SK-N-SH (cell line): ENCODE measurements around the gene CDH2.

Source experiments
- EP300 ChIP-seq, 2 experiments: IDR thresholded peaks; 2 replicates each; pipeline versions ENCODE4 v1.4.0 to v1.6.1; 2012; ENCODE audit warnings: borderline replicate concordance in 1 of 2, low read depth in 1 of 2, low read length in 1 of 2
- JUND ChIP-seq: IDR thresholded peaks from 2 replicates; pipeline ENCODE4 v1.4.0; 2012
- NRF1 ChIP-seq: IDR thresholded peaks from 2 replicates; pipeline ENCODE4 v1.6.1; 2012; ENCODE audit warnings: low read depth, mild to moderate bottlenecking, low read length
- POLR2AphosphoS5 ChIP-seq: IDR thresholded peaks from 2 replicates; pipeline ENCODE4 v1.6.1; 2012; ENCODE audit warnings: low read depth, low read length
- SMC3 ChIP-seq: IDR thresholded peaks from 2 replicates; pipeline ENCODE4 v1.6.1; 2012; ENCODE audit warnings: low read depth, low read length, improper control_type of control experiment
- YY1 ChIP-seq: IDR thresholded peaks from 2 replicates; pipeline ENCODE4 v1.4.0; 2012; ENCODE audit warnings: low read depth, mild to moderate bottlenecking
- TF ChIP-seq, protein P1 (sequence below): fragments of 200-600 bp; sonication (generic); IDR thresholded peaks from 2 replicates; pipeline ENCODE4 v1.6.1; 2017; ENCODE audit warnings: antibody characterized with exemption, mild to moderate bottlenecking, moderate library complexity

DNA sequence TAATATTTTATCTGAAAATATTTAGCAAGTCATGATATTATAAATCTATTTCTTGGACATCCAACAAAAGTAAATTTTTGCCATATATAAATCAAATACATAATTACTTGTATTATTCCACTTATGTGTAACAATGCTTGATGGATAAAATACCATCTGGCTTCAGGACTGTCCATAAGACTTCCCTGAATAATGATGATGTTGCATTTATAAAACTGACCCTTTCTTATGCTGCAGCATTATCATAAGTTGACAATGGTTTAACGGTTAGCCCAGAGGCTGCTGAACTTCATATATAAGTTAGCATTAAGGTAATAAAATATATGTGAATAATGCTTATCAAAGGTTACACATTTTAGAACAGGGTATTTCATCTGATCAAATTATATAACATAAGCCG lies 95.4 kb downstream of the CDH2 start:
- no peak for TF ChIP-seq POLR2AphosphoS5
- TF ChIP-seq, protein P1, sequence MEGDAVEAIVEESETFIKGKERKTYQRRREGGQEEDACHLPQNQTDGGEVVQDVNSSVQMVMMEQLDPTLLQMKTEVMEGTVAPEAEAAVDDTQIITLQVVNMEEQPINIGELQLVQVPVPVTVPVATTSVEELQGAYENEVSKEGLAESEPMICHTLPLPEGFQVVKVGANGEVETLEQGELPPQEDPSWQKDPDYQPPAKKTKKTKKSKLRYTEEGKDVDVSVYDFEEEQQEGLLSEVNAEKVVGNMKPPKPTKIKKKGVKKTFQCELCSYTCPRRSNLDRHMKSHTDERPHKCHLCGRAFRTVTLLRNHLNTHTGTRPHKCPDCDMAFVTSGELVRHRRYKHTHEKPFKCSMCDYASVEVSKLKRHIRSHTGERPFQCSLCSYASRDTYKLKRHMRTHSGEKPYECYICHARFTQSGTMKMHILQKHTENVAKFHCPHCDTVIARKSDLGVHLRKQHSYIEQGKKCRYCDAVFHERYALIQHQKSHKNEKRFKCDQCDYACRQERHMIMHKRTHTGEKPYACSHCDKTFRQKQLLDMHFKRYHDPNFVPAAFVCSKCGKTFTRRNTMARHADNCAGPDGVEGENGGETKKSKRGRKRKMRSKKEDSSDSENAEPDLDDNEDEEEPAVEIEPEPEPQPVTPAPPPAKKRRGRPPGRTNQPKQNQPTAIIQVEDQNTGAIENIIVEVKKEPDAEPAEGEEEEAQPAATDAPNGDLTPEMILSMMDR, result no peak
- no peak for TF ChIP-seq JUND
- TF ChIP-seq YY1, result no peak
- no peak for TF ChIP-seq SMC3
- TF ChIP-seq EP300 (IDR thresholded peaks at IDR 0.05; ENCODE audit: borderline replicate concordance in 1 of 2, low read depth in 1 of 2, low read length in 1 of 2), result no peak
- no peak for TF ChIP-seq NRF1
